Right renal pelvis (tissue), 4 donors: ENCODE data around the gene HTR3E. TPM values are rescaled to one million over a fixed set of nuclear protein-coding genes. Genes with fewer than 3 reads are reported as not detected.
"Not testable (repeated sequence)": the region's sequence is repeated elsewhere in the genome, so short reads cannot be mapped to it uniquely, and the experiment has no call there.

Experiments used
- DNase-seq, 4 donors: peaks; one replicate each; pipeline ENCODE4 v3.0.0-alpha.2; 2013; ENCODE audit warnings: low read depth in 4 of 4, low spot score in 3 of 4, missing footprints in 1 of 4
- polyA plus RNA-seq, 4 donors: library from polyadenylated mRNA; unstranded; fragments of 120-200 nt; gene quantifications; one replicate each; pipeline ENCODE4 v1.2.1, GENCODE V29; 2013; ENCODE audit not compliant: insufficient read length in 4 of 4

The HTR3E gene
- under 1 TPM in 2 of 4 donors, not detected in 2; 0.04 to 0.19 TPM for polyA plus RNA-seq

GRCh38 chr3:184096811-184097383, at the start of gene HTR3E:
HTR3E (plus strand) TSS chr3:184097064; CDS start chr3:184097530, 466 bp downstream.
- DNase-seq: no peak

DNA sequence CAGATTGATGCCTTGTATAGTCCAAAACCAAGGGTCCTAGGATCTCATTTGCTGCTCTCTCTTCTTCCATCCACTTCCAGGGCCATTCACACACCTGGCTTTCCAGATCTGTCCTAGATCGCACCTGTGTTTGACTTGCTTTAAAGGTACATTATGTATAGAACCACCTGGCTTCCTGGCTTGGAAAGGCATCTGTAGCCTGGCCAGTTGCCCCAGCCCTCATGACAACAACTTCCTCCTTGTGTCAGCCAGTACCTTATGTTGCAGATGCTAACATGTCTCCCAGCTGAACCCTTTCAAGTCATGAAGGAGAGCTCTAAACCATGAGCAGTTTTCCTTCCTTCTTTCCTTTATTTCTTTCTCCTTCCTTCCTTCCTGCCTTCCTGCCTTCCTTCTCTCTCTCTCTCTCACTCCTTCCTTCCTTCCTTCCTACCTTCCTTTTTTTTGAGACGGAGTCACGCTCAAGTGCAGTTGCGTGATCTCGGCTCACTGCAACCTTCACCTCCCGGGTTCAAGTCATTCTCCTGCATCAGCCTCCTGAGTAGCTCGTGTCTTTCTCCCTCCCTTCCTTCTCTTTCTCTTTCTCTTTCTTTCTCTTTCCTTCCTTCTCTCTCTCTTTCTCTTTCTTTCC, 46.5 kb upstream of the HTR3E start:
- no peak for DNase-seq

GRCh38 chr3:184052767-184053166, 44.1 kb upstream of the HTR3E start, which contains the start of gene HTR3C:
HTR3C (plus strand) TSS chr3:184053047; CDS start chr3:184053081, 34 bp downstream.
- no peak for DNase-seq

GRCh38 chr3:184058029-184058428, 38.8 kb upstream of the HTR3E start:
- DNase-seq: no peak

- DNase-seq: no peak
Measured at GRCh38 chr3:184059424-184059823, 37.4 kb upstream of the HTR3E start.

DNA sequence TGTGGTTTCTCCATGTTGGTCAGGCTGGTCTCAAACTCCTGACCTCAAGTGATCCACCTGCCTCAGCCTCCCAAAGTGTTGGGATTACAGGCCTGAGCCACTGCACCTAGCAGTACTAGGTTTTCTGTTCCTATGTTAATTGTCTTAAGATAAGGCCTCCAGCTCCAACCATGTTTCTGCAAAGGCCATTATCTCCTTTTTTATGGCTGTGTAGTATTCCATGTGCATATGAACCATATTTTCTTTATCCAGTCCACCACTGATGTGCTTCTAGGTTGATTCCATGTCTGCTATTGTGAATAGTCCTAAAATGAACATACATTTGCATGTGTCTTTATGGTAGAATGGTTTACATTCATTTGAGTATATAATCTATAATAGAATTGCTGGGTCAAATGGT, 34.2 kb upstream of the HTR3E start:
- DNase-seq: no peak

DNA sequence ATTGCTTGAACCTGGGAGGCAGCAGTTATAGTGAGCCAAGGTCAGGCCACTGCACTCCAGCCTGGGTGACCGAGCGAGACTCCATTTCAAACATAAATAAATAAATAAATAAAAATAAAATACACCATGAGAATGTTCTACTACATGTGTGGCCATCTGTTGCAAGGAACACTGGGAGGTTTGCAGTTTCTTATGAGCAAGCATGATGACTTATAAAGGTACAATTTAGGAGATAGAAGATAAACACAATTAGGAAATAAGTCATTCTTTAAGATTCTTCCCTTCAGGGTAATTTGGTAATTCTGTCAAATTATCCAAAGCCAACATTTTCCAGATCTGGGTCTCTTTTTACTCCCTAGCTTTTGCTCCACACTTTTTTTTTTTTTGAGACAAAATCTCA, 30.7 kb upstream of the HTR3E start:
- no peak for DNase-seq

- no peak for DNase-seq
Measured at GRCh38 chr3:184067573-184068055, 29.2 kb upstream of the HTR3E start.

GRCh38 chr3:184068344-184068743, 28.5 kb upstream of the HTR3E start:
- no peak for DNase-seq

- not testable (repeated sequence) for DNase-seq
Measured at GRCh38 chr3:184071142-184071541, 25.7 kb upstream of the HTR3E start.

- DNase-seq: no peak
Measured at GRCh38 chr3:184073621-184074020, 23.2 kb upstream of the HTR3E start.

GRCh38 chr3:184075901-184076300, 21.0 kb upstream of the HTR3E start:
- DNase-seq: no peak

- DNase-seq: no peak
Measured at GRCh38 chr3:184077881-184078280, 19.0 kb upstream of the HTR3E start.

DNA sequence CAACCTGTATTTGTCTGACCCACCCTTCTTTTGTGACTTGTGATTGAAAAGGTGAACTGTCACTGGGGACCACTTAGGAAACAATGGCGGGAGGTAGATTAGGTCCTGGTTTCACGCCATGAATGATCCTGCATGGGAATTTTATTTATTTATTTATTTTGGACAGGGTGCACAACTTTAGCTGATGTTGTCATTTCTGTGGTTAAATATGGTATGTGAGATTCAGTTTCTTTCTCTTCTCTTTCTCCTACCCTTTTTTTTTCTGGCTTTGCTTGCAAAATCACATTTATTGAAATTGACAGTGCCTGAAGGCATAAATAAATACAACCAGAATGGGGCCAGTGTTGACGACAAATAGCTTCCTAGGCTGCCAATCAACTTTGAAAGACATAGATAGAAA, 18.0 kb upstream of the HTR3E start:
- DNase-seq: no peak

- no peak for DNase-seq
Measured at GRCh38 chr3:184081116-184081830, 15.6 kb upstream of the HTR3E start.

GRCh38 chr3:184082034-184082433, 14.8 kb upstream of the HTR3E start:
- DNase-seq: no peak

- no peak for DNase-seq
Measured at GRCh38 chr3:184082465-184082864, 14.4 kb upstream of the HTR3E start.

GRCh38 chr3:184085389-184085852, 11.4 kb upstream of the HTR3E start:
- DNase-seq: no peak

GRCh38 chr3:184092199-184092598, 4.7 kb upstream of the HTR3E start:
- no peak for DNase-seq

GRCh38 chr3:184097556-184097955, 692 bp downstream of the HTR3E start:
- DNase-seq: no peak
